Measurements from ENCODE around the gene RRAD.

RRAD gene

GRCh38 chr16:66914541-66914940 lies 10.8 kb downstream of the RRAD start:
- TF ChIP-seq, protein P1, sequence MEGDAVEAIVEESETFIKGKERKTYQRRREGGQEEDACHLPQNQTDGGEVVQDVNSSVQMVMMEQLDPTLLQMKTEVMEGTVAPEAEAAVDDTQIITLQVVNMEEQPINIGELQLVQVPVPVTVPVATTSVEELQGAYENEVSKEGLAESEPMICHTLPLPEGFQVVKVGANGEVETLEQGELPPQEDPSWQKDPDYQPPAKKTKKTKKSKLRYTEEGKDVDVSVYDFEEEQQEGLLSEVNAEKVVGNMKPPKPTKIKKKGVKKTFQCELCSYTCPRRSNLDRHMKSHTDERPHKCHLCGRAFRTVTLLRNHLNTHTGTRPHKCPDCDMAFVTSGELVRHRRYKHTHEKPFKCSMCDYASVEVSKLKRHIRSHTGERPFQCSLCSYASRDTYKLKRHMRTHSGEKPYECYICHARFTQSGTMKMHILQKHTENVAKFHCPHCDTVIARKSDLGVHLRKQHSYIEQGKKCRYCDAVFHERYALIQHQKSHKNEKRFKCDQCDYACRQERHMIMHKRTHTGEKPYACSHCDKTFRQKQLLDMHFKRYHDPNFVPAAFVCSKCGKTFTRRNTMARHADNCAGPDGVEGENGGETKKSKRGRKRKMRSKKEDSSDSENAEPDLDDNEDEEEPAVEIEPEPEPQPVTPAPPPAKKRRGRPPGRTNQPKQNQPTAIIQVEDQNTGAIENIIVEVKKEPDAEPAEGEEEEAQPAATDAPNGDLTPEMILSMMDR (IDR thresholded peaks at IDR 0.05; ENCODE audit: control insufficient read depth, extremely low read depth, insufficient read depth), result no peak
- no peak overlapping the region for H3K4me3 ChIP-seq (ENCODE audit: low read depth, low read length)
- DNase-seq (ENCODE audit: low read depth), result no peak

DNA sequence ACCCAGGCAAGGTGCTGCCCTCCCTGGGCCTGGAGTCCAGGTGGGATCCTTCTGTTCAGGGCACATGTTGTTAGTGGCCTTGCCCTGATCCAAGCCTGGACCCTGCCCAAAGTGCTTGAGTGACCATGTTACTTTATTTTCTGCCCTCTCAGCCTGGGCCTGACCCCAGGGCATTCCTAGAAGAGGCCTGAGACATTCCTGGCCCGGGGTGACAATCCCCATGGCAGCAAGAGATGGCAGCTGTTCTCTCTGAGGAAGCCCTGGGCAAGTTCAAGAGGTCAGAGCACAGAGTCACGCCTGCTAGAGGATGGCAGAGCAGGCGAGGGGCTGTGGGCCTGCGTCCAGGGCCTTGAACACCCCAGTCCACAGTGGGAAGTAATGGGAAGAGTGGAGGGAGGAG lies 11.6 kb downstream of the RRAD start:
- TF ChIP-seq, protein P1 (IDR thresholded peaks at IDR 0.05; ENCODE audit: control insufficient read depth, extremely low read depth, insufficient read depth), result no peak
- H3K4me3 ChIP-seq (ENCODE audit: low read depth, low read length), result no peak overlapping the region
- no peak for DNase-seq (ENCODE audit: low read depth)

- no peak overlapping the region for H3K4me3 ChIP-seq (ENCODE audit: low read depth, low read length)
- no peak for DNase-seq (ENCODE audit: low read depth)
- TF ChIP-seq, protein P1 (IDR thresholded peaks at IDR 0.05; ENCODE audit: control insufficient read depth, extremely low read depth, insufficient read depth), result no peak
Measured at GRCh38 chr16:66913081-66913480, 12.3 kb downstream of the RRAD start.

DNA sequence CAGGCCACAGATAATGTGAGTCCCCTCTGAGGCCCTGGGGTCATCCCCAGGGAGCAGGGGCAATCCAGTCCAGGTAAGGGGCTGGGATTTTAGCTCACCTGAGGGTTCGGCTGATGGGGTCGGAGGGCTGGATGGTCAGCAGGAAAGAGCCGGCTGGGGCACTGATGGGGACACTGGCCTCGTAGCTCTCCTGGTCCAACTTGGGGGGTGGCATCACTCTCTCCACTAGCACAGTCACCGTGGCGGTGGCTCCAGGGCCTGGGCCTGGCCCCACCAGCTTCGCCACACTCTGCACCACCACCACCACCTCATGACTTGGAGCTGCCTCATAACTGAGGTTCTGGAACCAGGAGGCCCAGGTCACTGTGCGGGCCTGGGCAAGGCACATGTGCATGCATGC lies 13.5 kb downstream of the RRAD start:
- TF ChIP-seq, protein P1 (IDR thresholded peaks at IDR 0.05; ENCODE audit: control insufficient read depth, extremely low read depth, insufficient read depth), result no peak
- no peak overlapping the region for H3K4me3 ChIP-seq (ENCODE audit: low read depth, low read length)
- DNase-seq (ENCODE audit: low read depth), result no peak

DNA sequence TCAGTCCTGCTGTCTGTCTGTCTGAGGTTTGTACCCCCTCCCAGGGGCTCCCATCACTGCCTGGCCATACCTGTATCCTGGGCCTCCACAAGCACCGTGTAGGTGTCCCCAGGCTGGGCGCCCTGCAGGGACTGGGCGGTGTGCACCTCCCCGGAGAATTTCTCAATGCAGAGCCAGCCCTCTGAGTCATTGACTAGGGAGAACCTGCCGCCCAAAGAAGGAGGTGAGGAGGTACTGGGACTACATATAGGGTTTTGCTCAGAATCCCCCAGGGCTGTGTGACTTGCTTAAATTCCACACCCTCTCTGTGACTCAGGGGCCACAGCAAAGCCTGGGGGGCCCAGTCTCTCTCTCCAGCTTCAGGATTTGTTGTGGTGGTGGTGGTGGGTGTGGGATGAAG lies 14.2 kb downstream of the RRAD start:
- no peak overlapping the region for H3K4me3 ChIP-seq (ENCODE audit: low read depth, low read length)
- TF ChIP-seq, protein P1 (IDR thresholded peaks at IDR 0.05; ENCODE audit: control insufficient read depth, extremely low read depth, insufficient read depth), result no peak
- no peak for DNase-seq (ENCODE audit: low read depth)

DNA sequence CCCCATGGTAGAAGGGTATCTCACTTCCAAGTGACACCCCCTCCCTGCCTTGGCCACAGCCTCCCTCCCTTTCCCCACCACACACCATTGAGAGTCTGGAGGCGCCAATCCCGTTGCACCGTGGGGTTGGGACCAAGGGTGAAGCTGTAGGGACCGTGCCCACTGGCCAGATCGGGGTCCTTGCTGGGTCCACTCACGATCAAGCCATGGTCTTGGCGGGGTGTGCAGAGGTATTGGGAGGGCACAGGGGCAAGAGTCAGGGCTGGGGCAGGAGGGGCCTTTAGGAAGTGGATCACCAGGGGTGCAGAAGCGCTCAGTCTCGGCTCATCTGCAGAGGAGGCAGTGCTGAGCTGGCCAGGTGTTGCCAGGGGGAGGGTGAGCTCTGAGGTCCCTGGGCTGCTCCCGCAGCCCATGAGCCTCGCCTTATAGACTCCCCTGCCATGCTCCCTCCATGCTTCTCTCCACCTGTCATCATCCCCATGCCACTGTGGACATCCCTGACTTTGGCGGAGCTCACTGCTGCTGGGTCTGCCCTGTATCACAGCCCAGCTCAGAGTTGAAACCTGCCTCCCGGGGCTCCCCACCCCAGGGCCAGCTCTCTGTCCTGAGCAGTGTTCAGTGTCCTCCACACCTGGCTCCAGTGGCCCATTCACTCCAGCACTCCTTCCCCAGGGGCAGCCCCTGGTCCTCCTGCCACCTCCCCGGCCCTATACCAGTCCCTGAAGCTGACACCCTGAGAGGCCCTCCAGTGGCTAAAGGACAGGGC lies 15.0 kb downstream of the RRAD start:
- no peak for DNase-seq (ENCODE audit: low read depth)
- TF ChIP-seq, protein P1 (IDR thresholded peaks at IDR 0.05; ENCODE audit: control insufficient read depth, extremely low read depth, insufficient read depth), result no peak
- H3K4me3 ChIP-seq (ENCODE audit: low read depth, low read length), result no peak overlapping the region
